Stimulated activated CD8-positive, alpha-beta memory T cell treated with anti-CD3 and anti-CD28 coated beads, Interleukin-15, amount 100 ng/mL, for 4 hours (primary cell): ENCODE measurements around the gene CCDC167.

Experiments
- DNase-seq, 2 donors: peaks; one replicate each; pipeline ENCODE4 v3.0.0-alpha.2; 2020; ENCODE audit warnings: low read depth in 2 of 2

CCDC167 gene

DNA sequence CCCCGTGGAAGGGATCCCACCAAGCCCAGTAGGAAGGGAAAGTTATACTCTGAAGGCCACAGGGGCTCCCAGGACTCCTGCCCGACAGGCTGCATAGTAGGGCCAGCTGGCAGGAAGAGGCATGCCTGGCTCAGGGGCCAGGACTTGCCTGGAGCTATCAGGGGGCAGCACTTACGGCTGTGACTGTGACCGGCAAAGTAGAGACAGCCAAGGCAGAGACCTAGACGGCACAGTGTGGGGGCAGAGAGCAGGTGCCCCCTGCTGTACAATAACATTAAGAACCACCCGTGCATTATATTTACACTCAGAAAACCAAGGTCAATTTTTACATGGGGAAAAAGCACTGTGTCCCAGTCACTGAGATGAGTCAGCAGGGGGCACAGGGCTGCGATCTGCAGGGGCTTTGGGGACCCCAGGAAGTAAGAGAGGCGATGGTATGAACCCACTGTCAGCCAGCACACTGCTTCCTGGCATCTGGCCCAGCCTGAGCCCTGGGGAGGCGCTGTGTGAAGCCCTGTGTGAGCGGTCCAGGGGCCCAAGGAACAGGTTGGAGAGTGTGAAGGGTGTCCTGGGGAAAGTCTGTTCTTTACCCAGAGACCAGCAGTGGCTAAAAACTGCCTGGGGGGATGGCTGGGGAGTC, 9.9 kb downstream of the CCDC167 start:
- DNase-seq, result no peak

DNA sequence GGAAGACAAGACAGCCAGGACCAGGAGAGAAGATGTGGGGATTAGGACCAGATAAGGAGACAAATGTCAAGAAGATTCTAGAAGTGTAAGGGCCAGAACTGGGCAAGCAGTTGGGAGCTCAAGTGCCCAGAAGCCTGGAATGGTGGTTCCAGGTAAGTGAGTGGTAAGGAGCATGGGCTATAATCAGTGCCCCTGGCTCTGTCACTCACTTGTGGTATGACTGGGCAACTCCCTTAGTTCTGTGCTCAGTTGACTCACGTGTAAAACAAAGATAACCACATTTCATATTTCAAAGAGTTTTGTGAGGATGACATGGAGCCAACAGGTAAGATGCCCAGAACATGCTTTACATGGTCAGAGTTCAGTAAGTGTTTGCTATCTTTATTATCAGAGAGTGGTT, 11.2 kb downstream of the CCDC167 start:
- no peak for DNase-seq

DNA sequence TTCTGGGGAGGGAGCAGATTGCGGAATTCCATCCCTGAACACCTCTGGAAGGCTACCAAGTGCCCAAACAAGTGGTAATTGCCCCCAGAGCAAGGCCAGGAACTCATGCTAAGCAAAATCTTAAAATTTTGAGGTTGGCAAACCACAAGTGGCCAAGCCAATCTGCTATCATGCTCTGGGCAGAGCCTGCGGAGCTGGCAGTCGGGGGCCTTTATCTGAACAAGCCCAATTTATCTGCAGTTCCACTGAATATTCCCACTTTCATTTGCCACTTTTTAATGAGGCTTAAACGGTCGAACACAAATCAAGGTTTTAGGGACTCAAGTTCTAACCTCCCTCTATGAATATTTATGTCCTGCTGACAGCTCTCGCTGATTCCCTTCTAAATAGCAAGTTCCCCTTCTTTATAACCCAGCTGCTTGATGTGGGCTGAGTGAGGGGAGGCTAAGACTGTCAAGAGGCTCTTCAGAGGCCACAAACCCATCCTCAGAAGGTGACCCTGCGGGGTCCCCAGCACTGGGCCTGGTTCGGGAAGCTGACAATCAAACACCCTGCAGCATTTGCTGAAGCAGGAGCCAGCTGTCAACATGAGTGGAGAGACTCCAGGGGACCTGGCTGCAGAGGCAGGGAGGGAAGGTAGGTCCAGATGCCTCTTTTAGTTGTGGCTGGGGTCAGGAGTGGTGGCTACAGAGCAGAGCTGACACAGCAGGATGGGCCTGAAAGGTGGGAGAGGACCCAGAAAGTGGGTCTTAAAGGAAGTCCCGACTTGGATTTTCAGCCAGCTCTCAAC, 11.9 kb downstream of the CCDC167 start:
- no peak for DNase-seq

DNA sequence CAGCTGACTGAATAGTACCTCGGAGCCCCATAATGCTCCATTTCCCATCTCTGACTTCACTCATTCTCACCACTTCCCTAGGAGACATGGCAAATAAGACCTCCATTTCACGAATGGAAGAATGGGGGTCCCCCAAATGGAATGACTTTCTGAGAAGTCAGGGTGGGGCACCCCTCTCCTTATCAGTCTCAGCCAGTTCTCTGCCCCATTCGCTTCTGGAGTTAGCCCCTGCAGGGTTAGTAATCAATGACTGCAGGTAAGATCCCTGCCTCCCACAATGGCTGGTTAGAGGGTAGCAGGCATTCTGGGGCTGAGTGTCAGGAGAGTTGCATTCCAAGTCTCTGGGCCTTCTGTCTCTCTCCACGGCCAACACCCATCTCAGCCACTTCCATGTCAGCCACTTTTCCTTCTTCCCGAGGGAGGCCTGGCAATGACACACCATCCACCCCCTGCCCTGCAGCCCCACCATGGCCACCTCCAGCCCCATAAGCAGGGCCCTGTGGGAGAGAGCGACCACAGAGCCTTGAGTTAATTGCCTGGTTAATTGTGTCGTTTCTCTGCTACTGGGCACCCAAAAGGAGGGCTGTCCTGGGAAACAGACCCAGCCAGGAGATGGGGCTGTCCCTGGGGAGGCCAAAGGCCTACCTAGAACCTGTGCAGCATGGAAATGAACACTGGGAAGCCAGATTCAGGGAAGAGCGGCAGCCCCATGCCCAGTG, 13.4 kb downstream of the CCDC167 start:
- DNase-seq, result no peak

DNA sequence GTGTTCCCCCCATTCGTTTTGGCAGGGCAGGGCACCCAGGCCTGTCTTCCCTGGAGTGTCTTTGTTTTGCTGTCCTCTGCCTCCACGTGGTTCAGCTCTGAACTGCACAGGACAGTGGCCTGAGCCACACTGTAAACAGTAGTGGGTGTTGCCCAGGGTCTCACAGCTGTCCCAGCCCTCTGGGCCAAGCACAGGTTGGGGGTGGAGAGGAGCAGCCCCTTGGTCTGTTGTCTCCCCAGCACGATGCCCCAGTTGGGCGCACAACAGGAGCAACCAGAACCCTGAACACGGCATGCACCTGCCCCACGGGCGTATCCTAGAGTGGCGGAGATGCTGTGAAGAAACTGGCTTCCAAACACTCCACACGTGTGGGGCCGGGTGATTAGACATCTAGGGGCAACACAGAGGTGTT, 14.4 kb downstream of the CCDC167 start:
- no peak for DNase-seq

DNA sequence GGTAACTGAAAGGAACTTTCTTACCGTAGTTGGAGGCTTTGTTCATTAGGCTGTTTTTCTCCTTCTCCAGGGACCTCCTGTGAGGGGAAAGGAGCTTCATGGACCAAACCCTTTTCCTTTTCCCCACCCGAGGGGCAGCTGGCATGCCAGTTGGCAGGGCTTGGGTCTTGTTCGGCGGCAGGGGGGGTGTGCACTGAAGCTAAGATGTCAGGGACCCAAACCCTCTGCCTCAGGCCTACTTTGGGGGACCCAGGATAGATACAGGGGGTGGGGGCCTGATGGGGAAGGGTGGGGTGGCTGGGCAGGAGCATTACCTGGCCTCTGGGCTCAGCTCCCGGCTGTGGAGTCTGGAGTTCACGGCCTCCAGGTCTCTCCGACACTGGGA, 14.9 kb downstream of the CCDC167 start:
- no peak for DNase-seq

DNA sequence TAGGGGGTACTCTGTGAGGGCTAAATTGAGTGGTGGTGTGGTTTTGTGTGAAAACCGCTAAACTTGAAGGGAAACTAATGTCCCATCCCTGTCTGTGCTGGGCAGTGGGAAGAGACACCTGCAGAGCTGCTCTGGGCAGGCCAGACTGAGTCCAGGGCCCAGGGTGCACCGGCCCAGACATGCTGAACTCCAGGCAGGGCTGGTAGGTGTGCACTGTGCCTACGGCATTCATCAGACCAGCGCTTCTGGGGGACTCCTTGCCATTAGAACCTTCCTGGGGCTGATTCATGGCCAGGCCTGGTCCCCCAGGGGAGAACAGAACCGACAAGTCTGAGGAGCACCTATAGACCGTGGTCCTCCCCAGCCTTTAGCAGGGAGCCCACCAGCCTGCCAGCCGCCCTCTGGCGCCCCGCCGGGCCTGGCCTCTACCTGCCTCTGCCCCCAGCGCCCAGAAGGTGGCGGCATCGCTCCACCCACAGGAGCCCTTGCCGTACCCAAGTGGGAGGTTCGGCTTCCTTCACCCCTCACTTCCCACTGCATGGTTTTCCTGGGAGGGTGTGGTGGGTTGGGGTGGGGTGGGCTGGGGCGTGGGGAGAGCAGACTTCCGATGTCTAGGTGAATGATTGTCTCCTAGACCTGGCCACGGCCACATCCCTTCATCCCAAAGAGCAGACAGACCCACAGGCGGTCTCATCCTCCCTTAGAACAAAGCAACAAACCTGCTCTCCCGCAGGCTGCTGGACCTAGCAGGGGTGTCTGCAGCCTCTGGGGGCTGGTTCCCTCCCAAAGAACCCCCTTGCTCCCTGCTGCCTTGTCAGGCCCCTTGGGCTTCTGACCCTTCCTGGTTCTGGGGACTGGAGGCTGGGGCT, 15.5 kb downstream of the CCDC167 start:
- DNase-seq, result peak; percentile 50 to 57

DNA sequence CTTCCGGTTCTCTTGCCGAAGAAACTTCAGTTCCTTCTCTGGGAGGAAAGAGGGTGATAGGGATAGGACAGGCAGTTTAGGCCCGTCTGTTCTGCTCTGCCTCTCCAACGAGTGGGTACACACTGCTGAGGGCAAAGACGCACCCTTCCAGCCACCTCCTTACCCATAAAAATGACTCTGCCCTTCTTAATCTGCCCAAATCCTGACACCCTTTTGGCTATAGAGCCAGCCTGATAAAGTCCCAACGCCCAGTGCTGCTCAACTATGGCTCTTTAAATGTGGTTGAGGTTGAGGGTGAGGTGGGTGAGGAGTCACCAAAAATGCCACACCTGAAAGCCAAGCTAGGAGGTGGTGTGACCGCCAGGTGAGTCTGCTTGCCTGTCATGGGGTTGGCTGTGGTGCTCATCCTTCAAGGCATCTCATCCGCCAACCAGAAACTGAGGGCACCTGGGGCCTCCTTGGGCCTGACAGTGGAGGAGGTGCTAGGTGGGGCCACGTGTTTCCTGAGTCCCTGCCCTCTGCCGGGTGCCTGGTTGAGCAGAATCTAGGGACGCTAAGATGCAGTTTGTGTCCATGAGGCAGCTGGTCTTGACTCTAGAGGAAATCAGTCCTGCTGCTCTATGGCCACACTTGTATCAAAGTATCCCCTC, 16.3 kb downstream of the CCDC167 start:
- DNase-seq, result no peak

DNA sequence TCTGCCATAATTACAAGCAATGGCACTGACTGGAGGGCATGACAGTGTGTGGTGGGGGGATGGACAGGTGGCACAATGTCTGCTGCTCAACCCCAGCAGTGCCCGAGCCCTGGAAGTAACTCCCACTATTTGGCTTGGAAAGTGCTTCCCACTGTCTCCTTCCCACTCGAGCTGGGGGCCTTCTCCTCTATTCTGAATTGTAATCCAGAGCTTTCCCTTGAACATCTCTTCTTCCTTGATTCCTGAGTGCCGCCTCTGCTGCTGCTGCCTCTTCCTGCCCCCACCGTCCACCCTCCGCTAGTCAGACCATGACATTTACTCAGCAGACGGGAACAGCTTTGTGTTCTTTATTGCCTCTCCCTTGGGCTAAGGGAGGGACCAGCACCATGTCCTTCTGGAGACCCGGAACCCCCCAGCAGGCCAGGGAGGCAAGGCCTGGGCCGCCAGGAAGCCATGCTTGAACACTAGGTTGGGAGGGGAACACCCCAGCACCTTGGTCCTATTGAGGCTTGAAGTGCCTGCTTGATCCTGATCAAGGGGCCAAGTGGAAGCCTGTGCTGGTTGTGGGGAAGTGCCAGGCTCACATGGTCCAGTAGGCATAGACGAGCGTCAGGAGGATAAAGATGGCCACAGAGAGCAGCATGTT, 17.0 kb downstream of the CCDC167 start:
- no peak for DNase-seq

DNA sequence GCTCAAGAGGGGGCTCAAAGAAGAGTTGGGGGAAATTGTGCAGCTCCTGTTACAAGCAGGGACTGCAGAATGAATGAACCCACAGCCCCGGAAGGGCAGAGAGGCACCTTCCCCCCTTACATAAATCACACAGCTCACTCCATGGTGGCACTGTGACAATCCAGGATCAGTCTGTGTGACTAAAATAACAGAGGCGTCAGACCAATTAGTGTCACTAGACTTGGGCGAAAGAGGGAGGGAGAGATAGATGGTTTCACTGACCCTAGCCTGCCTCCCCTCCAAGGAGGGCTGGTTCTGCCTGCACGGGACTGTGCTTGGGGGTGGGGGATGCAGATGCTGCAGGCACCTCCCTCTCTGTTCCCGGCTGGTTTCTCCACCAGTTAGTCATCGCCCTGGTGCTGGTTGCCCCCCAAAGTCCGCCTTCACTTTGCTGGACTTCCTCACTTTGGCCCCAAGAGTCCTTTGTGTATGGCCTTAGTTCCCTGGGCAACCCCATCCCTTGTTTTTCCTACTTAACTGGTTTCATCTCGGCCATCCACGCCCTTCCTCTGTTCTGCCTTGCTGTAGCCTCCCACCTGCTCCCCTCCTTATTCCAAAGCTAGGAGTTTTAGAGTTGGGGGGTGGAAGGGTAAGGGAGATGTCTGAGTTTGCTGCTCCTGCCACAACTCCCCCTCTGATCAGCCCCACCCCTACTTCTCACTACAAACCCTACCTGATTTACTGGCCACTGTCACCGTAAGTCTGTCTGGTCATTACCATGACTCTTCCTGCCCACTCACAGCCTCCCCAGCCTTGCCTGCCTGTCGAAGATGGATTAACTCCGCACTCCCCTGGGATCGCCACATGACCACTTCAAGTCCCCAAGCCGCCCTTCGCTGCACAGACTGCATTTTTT, 17.7 kb downstream of the CCDC167 start:
- no peak for DNase-seq

DNA sequence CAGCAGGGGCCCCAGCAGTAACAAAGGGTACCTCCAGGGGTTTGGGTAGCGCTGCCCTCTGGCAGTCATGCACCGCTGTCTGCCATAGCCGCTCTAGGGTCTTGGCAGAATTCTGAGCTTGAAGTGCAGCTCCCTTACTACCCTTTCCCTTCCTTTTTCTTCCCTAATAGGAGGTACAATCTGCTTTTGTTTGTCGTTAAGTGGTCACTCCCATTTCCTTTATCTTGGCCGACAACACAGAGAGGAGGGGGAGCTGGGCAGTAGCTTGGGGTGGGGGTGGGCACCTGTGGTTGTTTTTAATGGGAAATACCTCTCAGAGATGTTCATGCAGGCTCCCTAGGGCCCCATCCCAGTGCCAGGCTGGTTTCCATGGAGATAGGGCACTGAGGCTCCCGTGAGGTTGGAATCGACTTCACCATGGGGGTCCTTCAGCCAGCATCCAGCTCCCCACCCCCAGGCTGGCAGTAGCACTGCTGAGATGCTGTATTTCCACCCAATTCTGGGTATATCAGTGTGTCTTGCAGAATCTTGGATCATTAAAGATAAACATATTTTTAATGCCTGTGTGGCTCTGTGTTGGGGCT, 18.6 kb downstream of the CCDC167 start:
- DNase-seq, result no peak

DNA sequence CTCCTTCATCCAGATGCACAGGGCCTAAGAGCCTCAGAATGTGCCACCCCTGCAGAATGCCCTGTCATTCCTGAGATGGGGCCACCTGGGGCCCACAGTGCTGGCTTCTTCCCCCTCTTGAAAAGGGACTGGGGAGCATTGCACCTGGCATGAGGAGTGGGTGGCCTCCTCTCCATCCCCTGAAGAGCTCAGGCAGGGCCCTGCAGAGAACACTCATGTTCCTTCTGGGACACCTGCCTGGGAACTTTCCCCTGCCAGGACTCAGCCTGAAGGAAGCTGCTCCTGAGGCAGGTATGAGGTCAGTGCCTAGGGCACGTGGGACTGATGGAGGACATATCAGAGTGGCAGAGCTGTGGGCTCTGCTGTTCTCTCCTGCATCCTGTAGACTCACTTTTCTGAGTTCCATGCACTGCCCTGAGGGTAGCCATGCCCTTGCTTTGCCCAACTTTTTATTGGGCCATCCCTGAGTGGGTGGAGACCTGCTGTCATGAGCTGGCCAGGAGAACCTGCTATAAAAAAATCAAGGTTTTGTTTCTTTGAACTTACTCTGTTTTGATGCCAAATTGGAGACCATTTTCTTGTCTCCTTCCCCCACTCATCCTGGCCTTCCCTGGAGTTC, 19.5 kb downstream of the CCDC167 start:
- DNase-seq, result no peak

DNA sequence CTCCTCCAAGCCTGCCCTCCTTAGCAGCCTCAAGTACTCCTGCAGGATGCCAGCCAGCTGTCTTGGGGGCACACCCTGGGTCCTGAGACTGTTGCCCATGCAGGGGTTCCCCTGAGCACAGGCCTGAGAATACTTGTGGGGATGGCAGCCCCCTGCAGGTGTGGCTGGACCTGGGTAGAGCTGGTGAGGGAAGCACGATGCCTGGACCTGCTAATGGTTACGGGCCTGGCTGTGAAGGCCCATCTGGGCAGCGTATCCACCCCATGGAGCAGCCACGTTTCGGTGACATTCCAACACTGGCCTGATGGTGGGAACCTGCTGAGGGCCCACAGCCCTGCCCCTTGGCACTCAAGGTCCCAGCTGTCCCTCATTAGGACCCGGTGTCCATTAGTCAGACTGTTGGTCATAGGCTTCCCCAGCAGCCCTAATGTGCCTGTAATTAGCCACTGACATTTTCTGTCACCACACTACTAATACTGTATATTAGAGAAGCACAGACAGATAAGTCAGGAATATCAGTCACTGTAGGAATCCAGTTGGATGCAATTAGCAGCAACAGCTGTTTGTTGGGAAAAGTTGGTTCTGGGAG, 20.3 kb downstream of the CCDC167 start:
- no peak for DNase-seq

DNA sequence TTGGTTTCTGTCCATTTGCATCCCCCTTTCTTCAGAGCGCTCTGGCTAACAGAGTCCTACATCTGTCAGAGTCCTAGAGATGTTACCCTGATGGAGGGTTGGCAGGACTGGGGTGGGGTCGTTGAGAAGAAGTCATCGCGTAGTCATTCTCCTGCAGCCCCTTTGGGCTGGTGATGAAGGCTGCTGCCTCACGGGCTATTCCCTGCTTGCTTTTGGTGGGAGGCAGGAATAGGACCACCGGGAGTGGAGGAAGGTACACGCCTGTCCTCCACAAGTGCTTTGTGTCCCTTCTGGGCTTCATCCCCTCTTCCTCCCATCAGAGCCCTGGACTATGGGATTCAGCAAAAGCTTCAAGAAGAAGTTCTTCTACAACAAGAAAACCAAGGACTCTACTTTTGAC, 20.9 kb downstream of the CCDC167 start:
- no peak for DNase-seq

DNA sequence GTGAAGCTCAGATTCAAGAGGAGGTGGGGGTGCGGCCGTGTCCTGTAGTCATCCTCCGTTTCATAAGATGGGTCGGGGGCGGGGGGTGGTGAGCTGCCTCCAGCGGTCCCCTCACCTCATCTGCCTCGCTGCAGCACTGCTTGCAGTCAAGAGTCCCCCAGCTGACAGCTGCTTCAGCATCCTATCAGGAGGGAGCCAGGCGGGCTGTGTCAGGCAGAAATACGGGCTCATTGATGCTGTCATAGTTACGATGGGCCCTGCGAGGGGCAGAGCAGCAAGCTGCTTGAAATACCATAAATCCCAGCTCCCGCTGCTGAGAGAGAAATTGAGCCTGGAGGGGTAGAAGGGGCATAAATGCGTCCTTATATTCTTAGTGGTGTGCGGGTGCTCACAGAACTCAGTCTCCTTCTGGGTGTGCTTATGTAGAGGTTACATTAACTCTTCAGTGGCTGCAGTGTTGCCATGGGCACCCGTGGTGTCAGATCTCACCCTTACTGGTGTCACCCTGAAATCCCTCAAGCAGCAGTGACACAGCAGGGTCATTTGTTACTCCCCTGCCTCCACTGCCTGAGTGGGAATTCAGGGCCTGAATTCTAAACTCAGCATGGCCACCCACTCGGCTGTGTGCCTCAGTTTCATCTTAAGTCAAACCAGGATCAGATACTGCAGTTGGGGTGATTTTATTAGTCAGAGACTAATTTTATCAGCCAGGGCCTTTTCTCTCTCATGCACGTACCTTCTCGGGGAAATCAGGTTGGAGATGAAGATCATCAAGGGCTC, 21.8 kb downstream of the CCDC167 start:
- DNase-seq, result no peak

DNA sequence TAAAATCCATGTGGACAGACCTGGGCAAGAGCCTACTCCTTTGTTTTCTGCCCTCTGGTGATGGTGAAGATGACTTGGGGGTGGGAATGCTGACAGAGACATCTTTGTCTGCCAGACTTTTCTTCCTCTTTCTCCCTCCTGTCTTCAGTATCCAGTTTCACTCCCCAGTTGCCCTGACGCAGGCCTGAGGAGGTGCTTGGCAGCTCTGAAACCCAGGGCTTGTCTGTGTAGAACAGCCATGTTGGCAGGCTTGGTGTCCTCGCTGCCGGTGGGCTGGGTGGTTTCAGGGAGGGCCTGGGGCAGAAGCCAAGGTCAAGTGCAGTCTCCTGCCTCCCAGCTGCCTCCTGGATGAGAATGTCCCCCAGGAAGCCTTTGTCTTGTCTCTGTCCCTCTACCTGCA, 22.5 kb downstream of the CCDC167 start:
- no peak for DNase-seq

DNA sequence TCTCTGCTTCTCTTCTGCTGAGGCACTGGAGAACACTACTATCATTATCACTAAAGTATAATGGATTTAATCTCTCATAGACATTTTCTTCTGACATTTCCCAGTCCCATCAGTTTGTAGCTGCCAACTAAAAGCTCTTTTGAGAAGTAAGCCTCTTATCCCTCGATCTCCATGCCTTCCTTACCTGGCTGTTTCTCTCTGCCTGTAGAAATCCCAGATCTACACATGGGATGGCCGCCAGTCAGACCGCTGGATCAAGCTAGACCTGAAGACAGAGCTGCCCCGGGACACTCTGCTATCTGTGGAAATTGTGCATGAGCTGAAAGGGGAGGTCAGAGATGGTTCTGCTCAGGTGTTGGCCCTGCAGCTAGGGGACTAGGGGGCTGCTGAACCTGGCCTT, 25.4 kb downstream of the CCDC167 start:
- DNase-seq, result no peak
